IPS-20b (cell line): Measurements from ENCODE around the gene MRPS6.

Source experiments
- H3K27ac ChIP-seq: one replicate; pipeline ENCODE4 v1.5.1; 2013; ENCODE audit warnings: low read length
- H3K27me3 ChIP-seq: 2 replicates; pipeline ENCODE4 v1.6.1; 2013; ENCODE audit warnings: mild to moderate bottlenecking, low read length, inconsistent platforms; ENCODE audit not compliant: insufficient read depth
- H3K36me3 ChIP-seq: 2 replicates; pipeline ENCODE4 v1.6.1; 2013; ENCODE audit warnings: low read depth, mild to moderate bottlenecking, inconsistent platforms, low read length, moderate library complexity; ENCODE audit not compliant: insufficient read depth
- H3K4me1 ChIP-seq: 2 replicates; pipeline ENCODE4 v1.6.1; 2013; ENCODE audit warnings: mild to moderate bottlenecking, control low read depth, inconsistent platforms, low read length, moderate library complexity; ENCODE audit not compliant: insufficient read depth
- H3K4me3 ChIP-seq: 2 replicates; pipeline ENCODE4 v1.5.1; 2013; ENCODE audit warnings: mild to moderate bottlenecking, low read length, inconsistent platforms
- H3K9ac ChIP-seq: 2 replicates; pipeline ENCODE4 v1.6.1; 2013; ENCODE audit warnings: low read depth, mild to moderate bottlenecking, inconsistent platforms, low read length, moderate library complexity
- H3K9me3 ChIP-seq: 2 replicates; pipeline ENCODE4 v1.6.1; 2013; ENCODE audit warnings: mild to moderate bottlenecking, low read depth, low read length, inconsistent platforms; ENCODE audit not compliant: insufficient read depth

MRPS6 gene

GRCh38 chr21:34185026-34185750, 111.8 kb downstream of the MRPS6 start:
- H3K9ac ChIP-seq, result no peak overlapping the region
- no peak overlapping the region for H3K4me3 ChIP-seq
- no peaks in the 10 kb centered on the region for H3K36me3 ChIP-seq
- peaks cover 4% of the 10 kb centered on the region; the same call in 1 of the 2 replicates for H3K27me3 ChIP-seq
- peaks cover 9% of the 10 kb centered on the region; the same call in 1 of the 2 replicates for H3K4me1 ChIP-seq
- H3K27ac ChIP-seq, result no peak overlapping the region
- no peaks in the 10 kb centered on the region for H3K9me3 ChIP-seq

- Histone ChIP-seq H3K9me3 (no peaks in the 10 kb centered on the region), H3K9ac (no peak overlapping the region), H3K4me1 (peaks cover under 1% of the 10 kb centered on the region; the same call in 1 of the 2 replicates), H3K4me3 (no peak overlapping the region), H3K36me3 (no peaks in the 10 kb centered on the region), H3K27ac (no peak overlapping the region), H3K27me3 (no peaks in the 10 kb centered on the region)
These were observed 112.8 kb downstream of the MRPS6 start for GRCh38 chr21:34186109-34186719.

DNA sequence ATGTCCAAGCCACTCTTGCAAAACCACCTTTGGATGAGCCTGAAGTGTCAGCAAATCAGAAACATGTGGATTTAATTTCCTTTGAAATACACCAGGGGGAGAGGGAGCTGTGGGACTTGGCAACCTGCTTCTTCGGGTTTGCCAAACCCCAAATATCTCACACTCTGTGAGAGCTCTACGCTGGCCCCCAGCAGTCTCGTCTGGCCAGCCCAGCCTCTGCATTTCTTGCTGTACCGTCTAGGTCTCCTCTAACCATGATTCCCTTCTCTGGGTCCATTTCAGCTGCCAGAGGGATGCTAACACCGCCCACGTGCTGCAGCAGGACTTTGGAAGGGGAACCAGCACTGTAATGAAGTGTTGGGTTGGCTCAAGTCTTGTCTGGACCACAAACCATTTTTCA, 114.6 kb downstream of the MRPS6 start:
- Histone ChIP-seq H3K27me3 (no peaks in the 10 kb centered on the region), H3K36me3 (no peaks in the 10 kb centered on the region), H3K27ac (no peak overlapping the region), H3K9ac (no peak overlapping the region), H3K4me3 (no peak overlapping the region), H3K9me3 (no peaks in the 10 kb centered on the region), H3K4me1 (no peaks in the 10 kb centered on the region)

GRCh38 chr21:34189506-34189905, 116.1 kb downstream of the MRPS6 start:
- no peak overlapping the region for H3K4me3 ChIP-seq

DNA sequence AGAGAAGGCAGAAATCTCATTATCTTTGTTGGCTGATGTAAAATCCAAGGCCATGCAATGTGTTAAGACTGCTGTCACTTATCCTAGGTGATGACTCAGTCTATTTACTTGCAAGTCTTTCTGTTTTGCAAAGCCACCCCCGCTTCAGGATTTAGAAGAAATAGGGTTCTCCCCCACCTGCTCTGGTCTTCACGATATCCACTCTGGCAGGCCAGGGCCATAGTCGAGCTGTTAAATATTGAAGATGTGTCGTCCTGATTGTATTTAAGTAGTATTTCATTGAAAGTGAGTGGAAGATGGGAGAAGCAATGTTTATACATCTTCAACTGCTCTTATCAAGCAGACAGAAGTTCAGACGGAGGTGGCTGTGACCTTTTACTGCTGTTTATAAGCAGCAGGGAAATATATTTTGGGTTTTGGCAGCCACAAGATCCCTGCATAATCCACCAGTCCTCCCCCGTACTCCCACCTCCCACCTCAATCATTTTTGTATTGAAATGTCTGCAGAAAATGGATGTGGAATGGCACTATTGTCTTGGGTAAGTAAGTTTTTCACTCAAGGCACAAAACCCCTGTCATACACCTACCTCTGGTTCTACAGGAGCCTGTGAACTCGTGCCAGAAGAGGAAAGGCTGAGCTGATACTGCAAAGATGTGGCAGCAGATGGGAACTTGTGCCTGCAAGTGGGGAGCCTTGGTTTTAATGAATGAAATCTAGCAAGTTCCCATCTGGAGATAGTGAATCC, 117.4 kb downstream of the MRPS6 start:
- H3K4me3 ChIP-seq, result no peak overlapping the region
- no peak overlapping the region for H3K9ac ChIP-seq
- no peaks in the 10 kb centered on the region for H3K9me3 ChIP-seq
- H3K27me3 ChIP-seq, result no peaks in the 10 kb centered on the region
- H3K27ac ChIP-seq, result no peak overlapping the region
- H3K36me3 ChIP-seq, result no peaks in the 10 kb centered on the region
- H3K4me1 ChIP-seq, result peaks cover 15% of the 10 kb centered on the region; the same call in 1 of the 2 replicates

More at GRCh38 chr21:34189506-34189905, 116.1 kb downstream of the MRPS6 start:
- H3K27ac ChIP-seq, result no peak overlapping the region
- H3K9me3 ChIP-seq, result no peaks in the 10 kb centered on the region
- peaks cover 5% of the 10 kb centered on the region; the same call in 1 of the 2 replicates for H3K4me1 ChIP-seq
- no peaks in the 10 kb centered on the region for H3K36me3 ChIP-seq
- no peaks in the 10 kb centered on the region for H3K27me3 ChIP-seq
- no peak overlapping the region for H3K9ac ChIP-seq

- no peak overlapping the region for H3K4me3 ChIP-seq
- no peak overlapping the region for H3K9ac ChIP-seq
- peaks cover 19% of the 10 kb centered on the region; the same call in 1 of the 2 replicates for H3K4me1 ChIP-seq
- no peak overlapping the region for H3K27ac ChIP-seq
- no peaks in the 10 kb centered on the region for H3K36me3 ChIP-seq
- no peaks in the 10 kb centered on the region for H3K27me3 ChIP-seq
- no peaks in the 10 kb centered on the region for H3K9me3 ChIP-seq
These were observed 118.5 kb downstream of the MRPS6 start for GRCh38 chr21:34191876-34192275.
